GM12873 (cell line): ENCODE measurements around the gene SYAP1.

Experiments used
- TF ChIP-seq, protein P1 (sequence below): IDR thresholded peaks from 2 replicates; pipeline ENCODE4 v1.5.1; 2012; ENCODE audit warnings: low read depth, mild to moderate bottlenecking, moderate library complexity, low read length, control low read depth; ENCODE audit not compliant: insufficient read depth; ENCODE audit errors: missing control alignments

Gene SYAP1

DNA sequence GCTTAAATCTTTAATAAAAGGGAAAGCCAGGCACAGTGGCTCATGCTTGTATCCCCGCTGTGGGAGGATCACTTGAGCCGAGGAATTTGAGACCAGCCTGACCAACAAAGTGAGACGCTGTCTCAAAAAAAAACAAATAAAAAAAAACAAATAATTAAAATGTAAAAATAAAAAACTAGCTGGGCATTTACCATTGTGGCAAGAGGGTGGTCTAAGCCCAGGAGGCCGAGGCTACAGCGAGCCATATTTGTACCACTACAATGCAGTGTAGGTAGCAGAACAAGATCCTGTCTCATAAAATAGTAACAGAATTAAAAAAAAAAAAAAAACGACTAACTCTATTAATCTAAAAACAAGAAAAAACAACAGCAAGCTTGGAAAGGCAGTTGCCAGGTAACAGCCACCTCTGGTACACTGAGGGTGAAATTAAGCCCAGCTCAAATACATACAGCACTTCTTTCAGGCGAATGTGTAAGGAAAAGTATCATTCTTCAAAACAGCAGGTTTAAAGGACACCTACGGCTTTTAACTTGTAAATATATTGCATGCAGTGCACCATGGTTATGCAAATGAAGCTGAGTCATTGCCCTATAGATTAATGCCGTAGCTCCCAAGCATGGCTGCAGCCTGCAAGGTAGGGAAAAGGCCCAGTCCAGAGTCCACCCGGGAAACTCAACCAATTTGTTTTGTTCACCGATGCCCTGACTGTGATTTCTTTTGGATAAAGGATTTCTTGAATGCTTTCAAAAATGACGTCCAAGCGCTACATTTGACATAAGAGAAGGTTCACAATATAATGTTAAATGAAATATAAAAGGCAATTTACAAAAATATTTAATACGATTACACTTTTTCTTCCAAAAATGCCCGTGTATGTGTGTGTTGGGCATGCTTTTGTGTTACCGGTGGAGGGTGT is 52.3 kb downstream of the SYAP1 start:
- TF ChIP-seq, protein P1, sequence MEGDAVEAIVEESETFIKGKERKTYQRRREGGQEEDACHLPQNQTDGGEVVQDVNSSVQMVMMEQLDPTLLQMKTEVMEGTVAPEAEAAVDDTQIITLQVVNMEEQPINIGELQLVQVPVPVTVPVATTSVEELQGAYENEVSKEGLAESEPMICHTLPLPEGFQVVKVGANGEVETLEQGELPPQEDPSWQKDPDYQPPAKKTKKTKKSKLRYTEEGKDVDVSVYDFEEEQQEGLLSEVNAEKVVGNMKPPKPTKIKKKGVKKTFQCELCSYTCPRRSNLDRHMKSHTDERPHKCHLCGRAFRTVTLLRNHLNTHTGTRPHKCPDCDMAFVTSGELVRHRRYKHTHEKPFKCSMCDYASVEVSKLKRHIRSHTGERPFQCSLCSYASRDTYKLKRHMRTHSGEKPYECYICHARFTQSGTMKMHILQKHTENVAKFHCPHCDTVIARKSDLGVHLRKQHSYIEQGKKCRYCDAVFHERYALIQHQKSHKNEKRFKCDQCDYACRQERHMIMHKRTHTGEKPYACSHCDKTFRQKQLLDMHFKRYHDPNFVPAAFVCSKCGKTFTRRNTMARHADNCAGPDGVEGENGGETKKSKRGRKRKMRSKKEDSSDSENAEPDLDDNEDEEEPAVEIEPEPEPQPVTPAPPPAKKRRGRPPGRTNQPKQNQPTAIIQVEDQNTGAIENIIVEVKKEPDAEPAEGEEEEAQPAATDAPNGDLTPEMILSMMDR, result no peak

DNA sequence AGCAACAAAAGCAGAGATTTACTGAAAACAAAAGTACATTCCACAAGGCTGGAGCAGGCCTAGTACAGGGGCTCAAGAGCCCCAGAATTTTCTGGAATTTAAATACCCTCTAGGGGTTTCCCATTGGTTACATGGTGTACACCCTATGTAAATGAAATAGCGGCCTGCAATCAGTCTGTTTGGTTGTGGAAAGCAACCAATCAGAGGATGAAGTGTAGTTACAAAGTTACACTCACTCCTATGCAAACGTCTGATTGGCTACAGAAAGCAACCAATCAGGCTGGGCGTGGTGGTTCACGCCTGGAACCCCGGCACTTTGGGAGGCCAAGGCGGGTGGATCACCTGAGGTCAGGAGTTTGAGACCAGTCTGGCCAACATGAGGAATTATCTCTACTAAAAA is 53.0 kb downstream of the SYAP1 start:
- TF ChIP-seq, protein P1, result no peak

DNA sequence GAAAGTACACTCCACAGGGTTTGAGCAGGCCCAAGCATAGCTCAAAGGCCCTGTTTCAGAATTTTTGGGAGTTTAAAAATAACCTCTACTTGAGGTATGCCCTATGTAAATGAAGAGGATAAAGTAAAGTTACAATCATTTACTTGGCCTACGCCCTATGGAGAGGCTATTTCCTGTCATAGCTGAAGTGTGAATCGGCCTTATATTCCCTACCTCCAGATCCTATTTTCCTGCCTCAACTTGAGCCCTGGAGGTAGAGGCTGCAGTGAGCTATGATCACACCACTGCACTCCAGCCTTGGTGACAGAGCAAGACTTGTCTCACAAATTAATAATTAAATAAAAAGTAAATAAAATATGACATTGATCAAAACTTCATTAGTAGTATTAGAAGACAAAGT is 55.3 kb downstream of the SYAP1 start:
- TF ChIP-seq, protein P1, result no peak

DNA sequence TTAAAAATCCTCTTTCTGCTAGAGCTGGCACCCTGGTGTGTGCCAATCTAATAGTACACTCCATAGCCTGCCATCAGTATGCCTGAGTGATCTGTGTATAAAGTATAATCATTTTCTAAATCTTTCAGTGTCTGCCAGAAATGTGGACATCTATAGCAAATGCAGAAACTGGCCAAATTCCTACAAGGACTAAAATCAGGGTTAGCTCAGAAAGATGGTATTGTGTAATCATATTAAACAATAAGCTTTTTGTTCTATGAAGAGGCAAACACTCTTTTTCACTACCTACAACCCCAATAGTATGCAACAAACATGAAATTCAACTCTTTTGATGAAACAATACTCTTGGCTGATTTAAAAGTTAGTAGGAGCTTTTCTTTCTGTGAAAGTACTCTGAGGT is 59.1 kb downstream of the SYAP1 start:
- TF ChIP-seq, protein P1, result no peak

DNA sequence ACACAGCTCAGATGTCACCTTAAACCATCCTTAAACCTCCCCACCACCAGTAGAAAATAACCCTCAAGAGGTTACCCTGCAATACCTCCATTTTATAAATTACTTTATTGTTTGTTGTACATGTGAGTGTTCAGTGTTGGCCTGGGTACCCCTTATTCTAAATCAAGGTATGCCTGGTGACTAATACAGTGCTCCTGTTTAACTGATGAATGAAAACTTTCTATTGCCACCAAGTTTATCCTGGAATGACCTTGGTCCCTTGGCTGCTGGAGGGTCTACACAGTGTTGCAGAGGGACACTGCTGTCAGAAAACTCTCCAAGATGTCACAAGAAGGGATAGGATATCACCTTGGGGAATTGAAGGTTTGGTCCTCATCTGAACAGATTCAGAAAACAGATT is 59.6 kb downstream of the SYAP1 start:
- TF ChIP-seq, protein P1, result no peak

DNA sequence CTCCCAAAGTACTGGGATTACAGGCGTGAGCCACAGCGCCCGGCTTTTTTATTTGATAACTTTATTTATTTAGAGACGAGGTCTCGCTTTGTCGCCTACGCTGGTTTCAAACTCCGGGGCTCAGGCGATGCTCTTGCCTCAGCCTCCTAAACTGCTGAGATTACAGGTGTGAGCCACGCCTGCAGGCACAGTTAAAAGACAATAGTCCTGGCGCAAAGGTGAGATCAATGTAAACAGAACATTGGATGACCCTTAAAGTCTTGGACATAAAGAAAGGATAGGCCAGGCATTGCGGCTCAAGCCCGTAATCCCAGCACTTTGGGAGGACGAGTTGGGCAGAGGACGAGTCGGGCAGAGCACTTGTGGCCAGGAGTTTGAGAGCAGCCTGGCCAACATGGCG is 64.0 kb downstream of the SYAP1 start:
- TF ChIP-seq, protein P1, result no peak

DNA sequence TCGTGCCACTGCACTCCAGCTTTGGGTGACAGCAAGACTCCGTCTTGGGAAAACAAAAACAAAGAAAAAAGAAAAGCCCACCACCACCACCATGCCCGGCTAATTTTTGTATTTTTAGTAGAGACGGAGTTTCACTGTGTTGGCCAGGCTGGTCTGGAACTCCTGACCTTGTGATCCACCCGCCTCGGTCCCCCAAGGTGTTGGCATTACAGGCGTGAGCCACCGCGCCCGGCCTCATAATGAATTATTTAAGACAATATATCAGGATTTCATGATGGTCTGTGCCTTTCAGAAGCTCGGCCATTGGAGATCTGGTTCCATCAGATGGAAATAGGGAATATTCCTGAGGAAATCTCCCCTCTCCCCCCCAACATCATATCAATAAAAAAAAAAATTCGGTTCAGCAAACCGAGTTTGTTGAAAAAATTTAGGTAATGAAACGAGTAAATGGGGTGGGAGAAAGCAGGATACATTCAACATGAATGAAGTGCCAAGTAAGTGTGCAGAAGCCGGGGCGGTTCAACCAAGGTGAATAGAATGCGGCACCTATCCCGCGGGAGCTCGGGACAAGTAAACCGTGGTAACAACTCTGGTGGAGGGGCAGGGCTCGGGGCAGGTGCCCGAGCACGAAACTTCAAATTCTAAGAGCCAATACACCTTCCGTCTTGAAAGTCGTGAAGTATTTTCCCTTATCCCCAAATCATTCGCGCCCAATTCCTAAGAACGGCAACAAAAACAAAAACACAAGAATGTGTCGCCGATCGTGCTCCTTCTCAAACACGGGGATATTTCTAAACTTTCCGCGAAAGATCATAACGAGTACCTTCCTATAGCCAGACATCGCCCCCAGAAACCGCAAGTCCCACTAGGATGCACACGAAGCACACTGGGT is 66.1 kb downstream of the SYAP1 start:
- TF ChIP-seq, protein P1, result no peak
